ENCODE measurements around the gene IYD. TPM values are rescaled to one million over a fixed set of nuclear protein-coding genes. Genes with fewer than 3 reads are reported as not detected.

The IYD gene
- total RNA-seq, 1 experiment from 2014 or later = not detected

DNA sequence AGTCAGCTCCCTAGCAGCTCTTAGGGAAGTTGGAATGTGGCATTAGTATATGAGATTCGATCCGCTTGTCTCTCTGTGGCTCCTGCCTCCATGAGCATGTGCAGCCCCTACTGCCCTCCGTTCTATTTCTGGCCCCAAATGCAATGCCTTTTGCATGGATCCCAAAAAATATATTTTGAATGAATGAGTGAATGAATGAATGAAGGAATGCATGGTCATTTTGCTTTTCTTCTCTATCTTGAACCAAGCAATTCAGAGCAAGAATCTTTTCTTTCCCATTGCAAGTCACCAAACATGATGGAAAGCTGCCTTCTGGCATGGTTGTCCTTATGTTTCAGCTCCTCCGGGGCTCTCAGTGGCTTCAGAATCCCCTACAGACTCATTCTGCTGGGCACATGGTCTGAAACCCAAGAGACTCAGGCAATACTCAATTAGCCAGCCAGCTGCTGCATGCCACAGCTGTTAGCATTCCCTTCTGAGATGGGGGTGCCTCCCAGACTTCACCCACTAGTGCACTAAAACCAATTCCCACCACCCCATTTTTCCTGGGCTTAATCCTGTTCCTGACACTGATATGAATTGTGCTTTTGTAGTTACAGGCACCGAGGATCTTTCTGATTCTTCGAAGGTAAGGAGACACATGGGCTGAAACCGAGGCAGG is 2.6 kb upstream of the IYD start:
- POLR2A ChIA-PET = no interaction called here
- H3K4me1 Mint-ChIP-seq (ENCODE audit: insufficient read depth, unreplicated experiment) = no peaks in the 10 kb centered on the region
- no peaks in the 10 kb centered on the region for H3K9me3 Mint-ChIP-seq (ENCODE audit: unreplicated experiment)
- no peak overlapping the region for H3K4me3 Mint-ChIP-seq (ENCODE audit: unreplicated experiment)
- TF ChIP-seq, protein P1, sequence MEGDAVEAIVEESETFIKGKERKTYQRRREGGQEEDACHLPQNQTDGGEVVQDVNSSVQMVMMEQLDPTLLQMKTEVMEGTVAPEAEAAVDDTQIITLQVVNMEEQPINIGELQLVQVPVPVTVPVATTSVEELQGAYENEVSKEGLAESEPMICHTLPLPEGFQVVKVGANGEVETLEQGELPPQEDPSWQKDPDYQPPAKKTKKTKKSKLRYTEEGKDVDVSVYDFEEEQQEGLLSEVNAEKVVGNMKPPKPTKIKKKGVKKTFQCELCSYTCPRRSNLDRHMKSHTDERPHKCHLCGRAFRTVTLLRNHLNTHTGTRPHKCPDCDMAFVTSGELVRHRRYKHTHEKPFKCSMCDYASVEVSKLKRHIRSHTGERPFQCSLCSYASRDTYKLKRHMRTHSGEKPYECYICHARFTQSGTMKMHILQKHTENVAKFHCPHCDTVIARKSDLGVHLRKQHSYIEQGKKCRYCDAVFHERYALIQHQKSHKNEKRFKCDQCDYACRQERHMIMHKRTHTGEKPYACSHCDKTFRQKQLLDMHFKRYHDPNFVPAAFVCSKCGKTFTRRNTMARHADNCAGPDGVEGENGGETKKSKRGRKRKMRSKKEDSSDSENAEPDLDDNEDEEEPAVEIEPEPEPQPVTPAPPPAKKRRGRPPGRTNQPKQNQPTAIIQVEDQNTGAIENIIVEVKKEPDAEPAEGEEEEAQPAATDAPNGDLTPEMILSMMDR (IDR thresholded peaks at IDR 0.05; ENCODE audit: unreplicated experiment) = no peak
- BruUV-seq (replicated peaks) = no TSS peak
- no peak for DNase-seq (ENCODE audit: unreplicated experiment)
- CTCF ChIA-PET = interaction anchor here (1.2 kb wide), 1 partner anchor 17 kb away, joined by 3 read pairs; no protein-coding TSS in a partner anchor
- intact Hi-C loops (cut with micrococcal nuclease) = no loop called here
- H3K27me3 Mint-ChIP-seq (ENCODE audit: insufficient read depth, unreplicated experiment) = no peaks in the 10 kb centered on the region
- H3K36me3 Mint-ChIP-seq (ENCODE audit: insufficient read depth, unreplicated experiment) = no peaks in the 10 kb centered on the region
- H3K27ac Mint-ChIP-seq (ENCODE audit: low read depth, unreplicated experiment) = no peak overlapping the region

DNA sequence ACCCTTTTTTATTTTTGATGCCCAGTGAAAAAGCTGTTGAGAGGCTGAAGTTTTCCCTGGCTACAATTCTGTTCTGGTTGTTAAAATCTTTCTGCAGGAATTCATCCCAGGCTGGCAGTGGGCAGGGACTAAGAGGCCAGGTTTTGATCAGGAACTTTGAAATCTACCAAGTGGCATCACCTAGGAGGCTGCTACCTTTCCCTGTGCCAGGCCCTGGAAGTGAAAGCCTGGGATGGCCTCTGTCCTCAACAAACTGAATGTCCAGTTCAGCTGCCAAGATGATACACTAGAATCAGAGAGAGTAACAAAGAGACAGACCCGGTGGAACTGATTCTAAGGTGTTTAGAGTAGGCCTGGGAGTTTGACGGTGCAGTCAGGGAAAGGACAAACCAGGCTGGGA is 596 bp downstream of the IYD start:
- no peaks in the 10 kb centered on the region for H3K27me3 Mint-ChIP-seq (ENCODE audit: insufficient read depth, unreplicated experiment)

DNA sequence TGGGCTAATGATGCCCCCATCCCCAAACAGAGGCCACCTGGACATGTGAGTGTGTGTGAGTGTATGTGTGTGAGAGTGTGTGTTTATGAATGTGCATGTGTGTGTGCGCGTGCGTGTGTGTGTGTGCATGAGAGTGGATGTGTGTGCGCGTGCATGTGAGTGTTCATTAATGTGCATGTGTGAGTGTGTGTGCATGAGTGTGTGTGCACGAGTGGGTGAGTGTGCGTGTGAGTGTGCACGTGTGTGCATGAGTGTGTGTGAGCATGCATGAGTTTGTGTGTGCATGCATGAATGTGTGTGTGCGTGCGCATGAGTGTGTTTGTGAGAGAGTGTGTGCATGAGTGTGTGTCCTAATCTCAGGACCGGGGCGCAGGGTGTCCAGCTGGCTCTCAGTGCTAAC is 1.3 kb downstream of the IYD start:
- POLR2A ChIA-PET = interaction anchor here (0.6 kb wide), 1 partner anchor 502 kb away, joined by 3 read pairs; no protein-coding TSS in a partner anchor
- H3K4me3 Mint-ChIP-seq (ENCODE audit: unreplicated experiment) = no peak overlapping the region
- no peaks in the 10 kb centered on the region for H3K9me3 Mint-ChIP-seq (ENCODE audit: unreplicated experiment)
- no peaks in the 10 kb centered on the region for H3K36me3 Mint-ChIP-seq (ENCODE audit: insufficient read depth, unreplicated experiment)
- CTCF ChIA-PET = interaction anchor here (0.6 to 2.5 kb wide), 2 partner anchors 25 to 1599 kb away, joined by 4 to 9 read pairs; no protein-coding TSS in a partner anchor
- no peaks in the 10 kb centered on the region for H3K27me3 Mint-ChIP-seq (ENCODE audit: insufficient read depth, unreplicated experiment)
- DNase-seq (ENCODE audit: unreplicated experiment) = no peak
- no peak overlapping the region for H3K27ac Mint-ChIP-seq (ENCODE audit: low read depth, unreplicated experiment)
- no TSS peak for BruUV-seq (replicated peaks)
- H3K4me1 Mint-ChIP-seq (ENCODE audit: insufficient read depth, unreplicated experiment) = no peaks in the 10 kb centered on the region
- intact Hi-C loops (cut with micrococcal nuclease) = no loop called here
- TF ChIP-seq, protein P1 (IDR thresholded peaks at IDR 0.05; ENCODE audit: unreplicated experiment) = no peak

More for the DNA sequence above, 596 bp downstream of the IYD start:
- DNase-seq (ENCODE audit: unreplicated experiment) = no peak
- H3K4me1 Mint-ChIP-seq (ENCODE audit: insufficient read depth, unreplicated experiment) = no peaks in the 10 kb centered on the region
- no TSS peak for BruUV-seq (replicated peaks)
- TF ChIP-seq, protein P1 (IDR thresholded peaks at IDR 0.05; ENCODE audit: unreplicated experiment) = no peak
- H3K27ac Mint-ChIP-seq (ENCODE audit: low read depth, unreplicated experiment) = no peak overlapping the region
- intact Hi-C loops (cut with micrococcal nuclease) = no loop called here
- ChIA-PET POLR2A (interaction anchor here (0.6 to 1.1 kb wide), 3 partner anchors 301 to 1306 kb away, joined by 3 read pairs; partner anchors contain the start of gene ULBP3), CTCF (no interaction called here)
- H3K4me3 Mint-ChIP-seq (ENCODE audit: unreplicated experiment) = no peak overlapping the region
- H3K36me3 Mint-ChIP-seq (ENCODE audit: insufficient read depth, unreplicated experiment) = no peaks in the 10 kb centered on the region
- H3K9me3 Mint-ChIP-seq (ENCODE audit: unreplicated experiment) = no peaks in the 10 kb centered on the region

DNA sequence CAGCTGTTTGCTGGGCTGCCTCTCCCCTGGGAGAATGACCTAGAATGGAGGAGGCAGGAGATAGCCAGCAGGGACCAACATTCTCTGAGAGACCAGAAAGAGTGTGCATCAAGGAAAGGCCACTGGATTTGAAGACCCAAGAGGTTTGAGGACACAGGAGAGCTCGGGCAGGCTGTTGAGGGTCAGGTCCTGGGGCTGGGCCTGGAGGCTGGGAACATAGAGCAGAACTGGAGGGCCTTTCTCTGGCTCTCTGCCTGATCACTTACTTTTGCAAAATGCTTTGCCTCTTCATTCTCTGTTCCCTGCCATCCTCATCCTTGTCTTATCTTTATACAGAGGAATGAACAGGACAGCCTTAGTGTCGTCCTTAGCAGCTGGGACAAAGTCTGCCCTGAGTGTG is 2.5 kb downstream of the IYD start:
- Mint-ChIP-seq H3K9me3 (ENCODE audit: unreplicated experiment) (no peaks in the 10 kb centered on the region), H3K27me3 (ENCODE audit: insufficient read depth, unreplicated experiment) (peaks cover 7% of the 10 kb centered on the region), H3K4me1 (ENCODE audit: insufficient read depth, unreplicated experiment) (no peaks in the 10 kb centered on the region), H3K36me3 (ENCODE audit: insufficient read depth, unreplicated experiment) (no peaks in the 10 kb centered on the region), H3K4me3 (ENCODE audit: unreplicated experiment) (no peak overlapping the region), H3K27ac (ENCODE audit: low read depth, unreplicated experiment) (no peak overlapping the region)
- TF ChIP-seq, protein P1 (IDR thresholded peaks at IDR 0.05; ENCODE audit: unreplicated experiment) = no peak
- intact Hi-C loops (cut with micrococcal nuclease) = no loop called here
- no peak for DNase-seq (ENCODE audit: unreplicated experiment)
- ChIA-PET POLR2A (interaction anchor here (0.6 kb wide), 1 partner anchor 18 kb away, joined by 3 read pairs; no protein-coding TSS in a partner anchor), CTCF (interaction anchor here (0.6 to 2.5 kb wide), 2 partner anchors 21 to 24 kb away, joined by 3 to 9 read pairs; no protein-coding TSS in a partner anchor)
- BruUV-seq (replicated peaks) = no TSS peak

All from MCF 10A (cell line).